Vagina (tissue), 2 donors: ENCODE measurements around the gene MLYCD. TPM values are rescaled to one million over a fixed set of nuclear protein-coding genes. Genes with fewer than 3 reads are reported as not detected.
A peak's percentile ranks its signal among the peaks of the same experiment; 100 is the strongest.

Experiments used
- DNase-seq, 2 donors: peaks; one replicate each; pipeline ENCODE4 v3.0.0-alpha.2; 2017; ENCODE audit errors: extremely low spot score in 2 of 2
- H3K27ac ChIP-seq: fragments of 200-600 bp; sonication (generic); one replicate; pipeline ENCODE4 v1.5.1; 2019
- H3K27me3 ChIP-seq: fragments of 200-600 bp; sonication (generic); one replicate; pipeline ENCODE4 v1.5.1; 2019
- H3K36me3 ChIP-seq, 2 donors: fragments of 200-600 bp; sonication (generic); one replicate each; pipeline ENCODE4 v1.5.1; 2017 to 2019
- H3K4me1 ChIP-seq: fragments of 200-600 bp; sonication (generic); one replicate; pipeline ENCODE4 v1.5.1; 2019
- H3K4me3 ChIP-seq, 2 donors: fragments of 200-600 bp; sonication (generic); 1 replicate in 1 of 2; 2 replicates in 1 of 2; pipeline ENCODE4 v1.5.1; 2016 to 2019
- H3K9me3 ChIP-seq: fragments of 200-600 bp; sonication (generic); one replicate; pipeline ENCODE4 v1.5.1; 2019
- CTCF ChIP-seq, 3 experiments: fragments of 450-650 bp in 2 of 3; fragments of 200-600 bp in 1 of 3; sonication (generic) in 1 of 3; IDR thresholded peaks; one replicate each; pipeline ENCODE4 v1.5.1; 2017 to 2019; ENCODE audit warnings: antibody characterized with exemption in 3 of 3, mild to moderate bottlenecking in 2 of 3, moderate library complexity in 2 of 3
- POLR2A ChIP-seq, 2 donors: fragments of 450-650 bp; IDR thresholded peaks; one replicate each; pipeline ENCODE4 v1.6.1; 2017; ENCODE audit warnings: antibody characterized with exemption in 2 of 2, mild to moderate bottlenecking in 2 of 2, moderate library complexity in 2 of 2
- POLR2AphosphoS5 ChIP-seq, 2 donors: sonication (generic); formaldehyde crosslinking; IDR thresholded peaks; one replicate each; pipeline ENCODE4 v1.9.0; 2017; ENCODE audit warnings: antibody characterized with exemption in 2 of 2, mild to moderate bottlenecking in 2 of 2, low read depth in 1 of 2; ENCODE audit not compliant: insufficient read depth in 1 of 2
- intact Hi-C: fragments of 100-400 bp; cut with DNase I; formaldehyde crosslinking; loops from one replicate; pipeline ENCODE4 v1.15.1; 2023
- total RNA-seq: library from RNA; depleted of rRNA; stranded (reverse); fragments of >200 nt; gene quantifications from one replicate; pipeline ENCODE4 v1.2.3, GENCODE V29; 2016

Gene MLYCD
- total RNA-seq, 1 donor from 2014 or later: 8.8 TPM

GRCh38 chr16:83968891-83969649, 70.2 kb downstream of the MLYCD start:
- no peak for DNase-seq
- no peaks in the 10 kb centered on the region for H3K27me3 ChIP-seq
- no peak overlapping the region for H3K27ac ChIP-seq
- intact Hi-C loops: loop anchor here (10.0 kb wide), 2 partner anchors 96 to 516 kb away; no protein-coding TSS in a partner anchor
- TF ChIP-seq CTCF (IDR thresholded peaks at IDR 0.05) (no peak), POLR2AphosphoS5 (IDR thresholded peaks at IDR 0.05; ENCODE audit: insufficient read depth in 1 of 2, low read depth in 1 of 2) (no peak), POLR2A (IDR thresholded peaks at IDR 0.05) (no peak)
- no peaks in the 10 kb centered on the region for H3K9me3 ChIP-seq
- no peaks in the 10 kb centered on the region for H3K36me3 ChIP-seq
- no peaks in the 10 kb centered on the region for H3K4me1 ChIP-seq
- H3K4me3 ChIP-seq: peak overlapping the region in 1 of 2 donors; percentile 27

GRCh38 chr16:83969771-83970429, 71.0 kb downstream of the MLYCD start:
- no peaks in the 10 kb centered on the region for H3K9me3 ChIP-seq
- H3K36me3 ChIP-seq: no peaks in the 10 kb centered on the region
- no peaks in the 10 kb centered on the region for H3K4me1 ChIP-seq
- TF ChIP-seq POLR2A (IDR thresholded peaks at IDR 0.05) (no peak), CTCF (IDR thresholded peaks at IDR 0.05) (no peak), POLR2AphosphoS5 (IDR thresholded peaks at IDR 0.05; ENCODE audit: insufficient read depth in 1 of 2, low read depth in 1 of 2) (no peak)
- H3K27me3 ChIP-seq: no peaks in the 10 kb centered on the region
- DNase-seq: no peak
- no peak overlapping the region for H3K27ac ChIP-seq
- no peak overlapping the region for H3K4me3 ChIP-seq
- intact Hi-C loops: loop anchor here (10.0 kb wide), 2 partner anchors 95 to 515 kb away; no protein-coding TSS in a partner anchor

- Histone ChIP-seq H3K36me3 (no peaks in the 10 kb centered on the region), H3K9me3 (no peaks in the 10 kb centered on the region), H3K4me1 (no peaks in the 10 kb centered on the region), H3K27me3 (no peaks in the 10 kb centered on the region), H3K4me3 (no peak overlapping the region), H3K27ac (no peak overlapping the region)
- DNase-seq: no peak
- TF ChIP-seq CTCF (IDR thresholded peaks at IDR 0.05) (no peak), POLR2A (IDR thresholded peaks at IDR 0.05) (no peak), POLR2AphosphoS5 (IDR thresholded peaks at IDR 0.05; ENCODE audit: insufficient read depth in 1 of 2, low read depth in 1 of 2) (no peak)
- intact Hi-C loops: no loop called here
These were observed 71.5 kb downstream of the MLYCD start for GRCh38 chr16:83970430-83970815.

GRCh38 chr16:83971165-83972130, 72.5 kb downstream of the MLYCD start:
- no peak for DNase-seq
- Histone ChIP-seq H3K27ac (no peak overlapping the region), H3K9me3 (no peaks in the 10 kb centered on the region), H3K27me3 (no peaks in the 10 kb centered on the region), H3K36me3 (no peaks in the 10 kb centered on the region), H3K4me1 (no peaks in the 10 kb centered on the region), H3K4me3 (no peak overlapping the region)
- TF ChIP-seq POLR2A (IDR thresholded peaks at IDR 0.05) (no peak), POLR2AphosphoS5 (IDR thresholded peaks at IDR 0.05; ENCODE audit: insufficient read depth in 1 of 2, low read depth in 1 of 2) (no peak), CTCF (IDR thresholded peaks at IDR 0.05) (no peak)
- intact Hi-C loops: no loop called here
